HG03095 (cell line): ENCODE results near the gene MYMX.
"Not testable (repeated sequence)": the region's sequence is repeated elsewhere in the genome, so short reads cannot be mapped to it uniquely, and the experiment has no call there.

Source experiments
- ATAC-seq: cut with Tn5 transposase; IDR thresholded peaks from one replicate; pipeline ENCODE4 v1.9.1; 2021; ENCODE audit warnings: moderate library complexity; ENCODE audit not compliant: unreplicated experiment

Gene MYMX

GRCh38 chr6:44185953-44186634 is 30.6 kb upstream of the MYMX start:
- no peak for ATAC-seq

DNA sequence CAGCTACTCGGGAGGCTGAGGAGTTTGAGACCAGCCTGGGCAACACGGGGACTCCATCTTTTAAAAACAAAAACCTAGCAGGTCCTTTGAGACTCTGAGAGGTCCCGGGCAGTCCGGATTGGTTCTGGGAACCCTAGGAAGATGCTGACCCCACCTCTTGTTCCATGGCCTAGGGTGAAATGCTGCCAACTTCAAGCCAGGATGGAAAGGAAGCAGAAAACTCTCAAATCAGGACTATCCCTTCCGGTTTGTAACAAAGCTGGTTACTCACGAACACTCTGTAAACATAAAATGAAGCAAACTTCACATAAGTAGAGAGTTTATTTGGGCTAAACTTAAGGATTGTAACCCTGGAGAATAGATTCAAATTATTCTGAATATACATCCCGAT is 30.1 kb upstream of the MYMX start:
- no peak for ATAC-seq

- no peak for ATAC-seq
These were observed 27.9 kb upstream of the MYMX start for GRCh38 chr6:44188819-44189218.

GRCh38 chr6:44189257-44189656 is 27.5 kb upstream of the MYMX start:
- ATAC-seq = no peak

DNA sequence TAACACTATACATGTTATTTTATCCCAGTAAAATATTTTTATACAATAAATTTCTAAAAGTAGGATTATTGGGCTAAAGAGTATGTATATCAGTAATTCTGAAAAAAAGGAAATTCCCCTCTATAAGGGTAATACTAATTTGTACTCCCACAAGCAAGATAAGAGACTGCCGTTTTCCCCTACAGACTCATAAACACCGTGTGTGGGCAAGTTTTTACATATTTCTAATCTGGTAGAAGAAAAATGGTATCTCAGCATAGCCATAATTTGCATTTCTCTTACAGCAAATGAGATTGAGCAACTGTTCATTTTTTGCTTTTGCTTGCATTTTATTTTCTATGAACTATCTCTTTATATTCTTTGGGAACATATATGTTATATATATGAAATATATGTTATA is 26.0 kb upstream of the MYMX start:
- peak; percentile 80 for ATAC-seq

GRCh38 chr6:44192428-44193041 is 24.2 kb upstream of the MYMX start:
- no peak for ATAC-seq

GRCh38 chr6:44193307-44193910 is 23.3 kb upstream of the MYMX start:
- ATAC-seq = no peak

- ATAC-seq = no peak
These were observed 22.4 kb upstream of the MYMX start for GRCh38 chr6:44194326-44194725.

DNA sequence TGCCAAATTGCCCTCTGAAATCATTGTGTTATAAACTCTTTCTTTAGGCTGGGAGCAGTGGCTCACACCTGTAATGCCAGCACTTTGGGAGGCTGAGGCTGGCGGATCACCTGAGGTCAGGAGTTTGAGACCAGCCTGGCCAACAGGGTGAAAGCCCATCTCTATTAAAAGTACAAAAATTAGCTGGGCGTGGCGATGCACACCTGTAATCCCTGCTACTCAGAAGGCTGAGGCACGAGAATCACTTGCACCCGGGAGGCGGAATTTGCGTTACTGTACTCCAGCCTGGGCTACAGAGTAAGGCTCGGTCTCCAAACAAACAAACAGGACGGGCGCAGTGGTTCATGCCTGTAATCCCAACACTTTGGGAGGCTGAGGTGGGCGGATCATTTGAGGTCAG is 20.4 kb upstream of the MYMX start:
- ATAC-seq = not testable (repeated sequence)

DNA sequence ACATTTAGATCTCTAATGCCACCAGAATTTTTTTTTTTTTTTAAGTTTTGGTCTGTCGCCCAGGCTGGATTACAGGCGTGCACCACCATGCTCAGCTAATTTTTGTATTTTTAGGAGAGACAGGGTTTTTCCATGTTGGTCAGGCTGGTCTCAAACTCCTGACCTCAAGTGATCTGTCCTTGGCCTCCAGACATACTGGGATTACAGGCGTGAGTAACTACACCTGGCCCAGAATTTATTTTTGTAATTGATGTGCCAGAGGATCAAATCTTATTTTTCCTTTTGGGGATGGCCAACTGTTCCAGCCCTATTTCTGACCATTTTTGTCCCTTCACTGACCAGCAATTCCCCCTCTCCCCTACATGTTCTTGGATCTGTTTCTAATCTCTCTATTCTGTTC is 18.0 kb upstream of the MYMX start:
- ATAC-seq = no peak

GRCh38 chr6:44199883-44200282 is 16.8 kb upstream of the MYMX start:
- no peak for ATAC-seq

- no peak for ATAC-seq
These were observed 15.5 kb upstream of the MYMX start for GRCh38 chr6:44201200-44201599.

DNA sequence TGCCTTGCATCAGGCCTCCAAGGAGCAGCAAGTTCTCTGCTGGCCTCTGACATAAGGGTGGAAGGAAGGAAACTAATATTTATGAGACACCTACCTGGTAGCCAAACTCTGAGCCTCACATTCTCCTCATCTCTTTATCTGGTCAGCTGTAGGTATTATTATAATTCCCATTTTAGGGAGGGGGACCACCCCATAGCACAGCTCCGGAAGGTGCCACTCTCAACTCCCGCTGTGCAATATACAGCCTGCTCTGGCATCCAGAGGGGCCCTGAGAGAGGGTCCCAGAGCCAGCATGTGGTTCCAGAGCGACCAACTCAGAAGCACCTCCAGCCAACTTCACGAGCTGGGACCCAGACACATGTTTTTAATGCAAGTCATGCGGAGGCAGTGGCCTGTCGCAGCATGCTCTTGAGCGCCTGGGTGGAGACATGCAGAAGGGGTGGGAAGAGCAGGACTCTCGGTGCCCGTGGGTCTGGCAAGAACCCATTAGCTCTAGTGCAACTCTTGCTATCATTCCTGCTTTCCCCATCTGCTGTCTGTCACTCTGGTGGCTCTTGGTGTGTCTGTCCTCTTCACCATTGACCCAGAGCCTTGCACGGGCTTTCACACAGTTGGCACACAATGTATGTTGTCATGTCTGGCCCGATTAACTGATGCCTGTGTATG is 15.0 kb upstream of the MYMX start:
- no peak for ATAC-seq

DNA sequence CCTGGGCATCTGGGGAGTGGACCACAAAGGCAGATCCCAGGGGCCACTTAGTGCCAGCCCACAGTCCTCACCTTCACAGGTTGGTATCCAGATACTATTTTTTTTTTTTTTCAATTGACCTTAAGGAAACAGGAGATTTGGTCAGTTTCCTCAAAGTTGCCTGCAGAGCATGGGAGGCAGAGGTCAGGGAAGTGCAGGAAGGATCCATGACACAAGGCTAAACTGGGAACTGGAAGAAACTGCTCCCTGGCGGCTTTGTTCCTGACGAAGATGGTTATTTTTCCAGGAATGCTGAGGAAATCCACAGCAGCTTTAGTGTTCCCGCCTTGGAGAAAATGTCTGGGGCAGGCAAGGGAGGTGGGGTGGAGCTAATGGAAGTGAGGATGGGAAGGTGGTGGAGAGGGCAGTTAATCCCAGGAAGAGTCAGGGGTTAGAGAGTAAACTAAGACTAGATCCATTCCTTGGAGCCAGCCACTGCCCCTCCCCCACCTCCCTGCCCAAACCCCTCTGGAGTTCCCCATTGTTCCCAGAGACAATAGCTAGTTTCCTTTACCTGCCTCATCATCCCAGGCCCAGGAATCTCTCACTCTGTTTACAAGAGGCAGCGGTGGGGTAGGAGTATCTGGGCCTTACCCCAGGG is 14.3 kb upstream of the MYMX start:
- ATAC-seq = no peak

- ATAC-seq = no peak
These were observed 13.6 kb upstream of the MYMX start for GRCh38 chr6:44202972-44203750.

GRCh38 chr6:44203955-44204354 is 12.8 kb upstream of the MYMX start:
- ATAC-seq = no peak

DNA sequence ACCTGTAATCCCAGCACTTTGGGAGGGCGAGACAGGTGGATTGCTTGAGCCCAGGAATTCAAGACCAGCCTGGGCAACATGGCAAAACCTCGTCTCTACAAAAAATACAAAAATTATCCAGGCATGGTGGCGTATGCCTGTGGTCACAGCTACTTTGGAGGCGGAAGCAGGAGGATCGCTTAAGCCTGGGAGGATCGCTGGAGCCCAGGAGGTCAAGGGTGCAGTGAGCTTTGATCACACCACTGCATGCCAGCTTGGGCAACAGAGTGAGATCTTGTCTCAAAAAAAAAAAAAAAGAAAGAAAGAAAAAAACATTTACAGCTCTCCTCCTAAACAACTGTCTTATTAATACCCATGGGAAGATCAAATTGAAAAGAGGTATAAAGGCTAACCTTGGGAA is 8.8 kb upstream of the MYMX start:
- ATAC-seq = no peak

GRCh38 chr6:44211284-44211683 is 5.4 kb upstream of the MYMX start:
- ATAC-seq = no peak

GRCh38 chr6:44214307-44214706 is 2.4 kb upstream of the MYMX start:
- no peak for ATAC-seq

DNA sequence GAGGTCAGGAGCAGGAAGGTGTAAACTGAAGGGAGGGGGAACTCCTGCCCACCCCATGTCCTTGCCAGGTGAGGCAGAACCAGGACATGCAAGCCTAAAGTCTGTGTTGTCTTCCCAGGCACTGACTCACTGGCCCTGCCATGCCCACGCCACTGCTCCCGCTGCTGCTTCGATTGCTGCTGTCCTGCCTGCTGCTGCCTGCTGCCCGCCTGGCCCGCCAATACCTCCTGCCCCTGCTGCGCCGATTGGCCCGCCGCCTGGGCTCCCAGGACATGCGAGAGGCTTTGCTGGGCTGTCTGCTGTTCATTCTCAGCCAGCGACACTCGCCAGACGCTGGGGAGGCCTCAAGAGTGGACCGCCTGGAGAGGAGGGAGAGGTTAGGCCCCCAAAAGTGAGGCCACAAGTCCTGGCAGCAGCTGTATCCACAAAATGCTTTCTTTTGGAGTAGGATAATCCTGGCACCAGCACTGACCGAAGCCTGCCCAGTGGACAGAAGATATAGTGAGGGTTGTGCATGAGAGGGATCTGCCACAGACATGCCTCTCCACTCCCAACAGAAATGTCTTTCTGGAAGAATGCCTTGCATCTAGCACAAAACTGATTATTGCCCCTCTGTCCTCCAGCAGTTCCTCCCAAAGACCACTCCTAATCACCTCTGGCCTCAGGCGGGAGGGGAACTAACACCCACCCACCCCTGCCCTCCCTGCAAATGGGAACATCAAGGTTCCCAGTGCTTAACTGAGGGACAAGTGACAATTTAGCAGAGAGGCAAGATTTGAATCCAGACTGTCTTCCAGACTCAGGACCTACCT is 812 bp downstream of the MYMX start:
- no peak for ATAC-seq
